Endothelial cell of umbilical vein (primary cell): Measurements from ENCODE around the gene RHOC. TPM values are rescaled to one million over a fixed set of nuclear protein-coding genes. Genes with fewer than 3 reads are reported as not detected.

Experiments
- BruUV-seq: library from RNA; stranded (reverse); fragments of 400-500 nt; replicated peaks from 2 replicates; lab custom pipeline; 2021; lab: Mats Ljungman, UMichigan
- CTCF ChIA-PET: fragments of 300-600, 350-600 bp; sonication (Branson Sonifier 250); formaldehyde crosslinking; loops from one replicate; lab custom pipeline; 2021; ENCODE audit warnings: antibody characterized with exemption, inconsistent platforms; lab: Charles Lee
- POLR2A ChIA-PET: fragments of 300-600, 350-600 bp; sonication (Branson Sonifier 250); formaldehyde crosslinking; loops from one replicate; lab custom pipeline; 2021; ENCODE audit warnings: antibody characterized with exemption, inconsistent platforms; lab: Charles Lee
- DNase-seq: peaks from one replicate; pipeline ENCODE4 v3.0.0-alpha.2; 2011; ENCODE audit warnings: low read depth, low spot score
- FAIRE-seq: peaks from 2 replicates; lab custom pipeline; 2011; peaks lifted over from hg19 to GRCh38; lab: Jason Lieb, UNC
- H2AFZ ChIP-seq: 2 replicates; pipeline ENCODE4 v1.6.0; 2012; ENCODE audit warnings: low read depth, low read length, control low read depth, inconsistent platforms
- H3K27ac ChIP-seq: 2 replicates; pipeline ENCODE4 v1.5.1; 2011; ENCODE audit warnings: low read depth, mild to moderate bottlenecking, control low read depth, low read length, moderate library complexity; ENCODE audit not compliant: insufficient read depth
- H3K27me3 ChIP-seq, 2 experiments: 2 replicates each; pipeline versions ENCODE4 v1.6.0 to v1.6.1; 2011; ENCODE audit warnings: low read length in 2 of 2, mixed read lengths in 1 of 2; ENCODE audit not compliant: control insufficient read depth in 2 of 2, insufficient read depth in 2 of 2
- H3K36me3 ChIP-seq, 2 experiments: 2 replicates in 1 of 2; 3 replicates in 1 of 2; pipeline ENCODE4 v1.5.1; 2011; ENCODE audit warnings: low read length in 2 of 2, mild to moderate bottlenecking in 1 of 2, moderate library complexity in 1 of 2; ENCODE audit not compliant: control insufficient read depth in 2 of 2, insufficient read depth in 2 of 2; ENCODE audit errors: extremely low read depth in 1 of 2
- H3K4me1 ChIP-seq: 3 replicates; pipeline ENCODE4 v1.5.1; 2011; ENCODE audit warnings: mild to moderate bottlenecking, low read length; ENCODE audit not compliant: control insufficient read depth, insufficient read depth; ENCODE audit errors: extremely low read depth
- H3K4me2 ChIP-seq: 2 replicates; pipeline ENCODE4 v1.6.1; 2011; ENCODE audit warnings: low read length, control low read depth, mixed read lengths; ENCODE audit not compliant: insufficient read depth
- H3K4me3 ChIP-seq, 3 experiments: fragments of 200-600 bp in 1 of 3; sonication (generic), shearing (Covaris generic) in 1 of 3; replicated peaks in 1 of 3; 2 replicates each; pipeline ENCODE4 v1.5.1; 2011 to 2016; ENCODE audit warnings: control low read depth in 3 of 3, low read length in 3 of 3, mild to moderate bottlenecking in 2 of 3, inconsistent platforms in 1 of 3, low read depth in 1 of 3, moderate library complexity in 1 of 3; ENCODE audit not compliant: insufficient read depth in 1 of 3
- H3K79me2 ChIP-seq: 2 replicates; pipeline ENCODE4 v1.6.0; 2012; ENCODE audit warnings: low read length, inconsistent platforms; ENCODE audit not compliant: control insufficient read depth, insufficient read depth
- H3K9ac ChIP-seq: replicated peaks from 2 replicates; pipeline ENCODE3; 2011; ENCODE audit warnings: low read length, control low read depth; ENCODE audit not compliant: insufficient read depth; ENCODE audit errors: extremely low read depth
- H3K9me1 ChIP-seq: replicated peaks from 3 replicates; pipeline ENCODE4 v1.6.0; 2011; ENCODE audit warnings: mild to moderate bottlenecking, low read length; ENCODE audit not compliant: control insufficient read depth, insufficient read depth; ENCODE audit errors: extremely low read depth
- H3K9me3 ChIP-seq: replicated peaks from 2 replicates; pipeline ENCODE4 v1.5.1; 2012; ENCODE audit warnings: low read length, inconsistent platforms; ENCODE audit not compliant: control insufficient read depth, insufficient read depth
- H4K20me1 ChIP-seq: replicated peaks from 2 replicates; pipeline ENCODE3; 2011; ENCODE audit warnings: mild to moderate bottlenecking, low read length; ENCODE audit not compliant: control insufficient read depth, insufficient read depth; ENCODE audit errors: extremely low read depth
- EZH2 ChIP-seq: IDR thresholded peaks from 2 replicates; pipeline ENCODE4 v1.6.1; 2012; ENCODE audit warnings: borderline replicate concordance, low read depth, mild to moderate bottlenecking, moderate library complexity, low read length, inconsistent platforms; ENCODE audit not compliant: severe bottlenecking
- FOS ChIP-seq: IDR thresholded peaks from 2 replicates; pipeline ENCODE4 v1.6.1; 2011; ENCODE audit warnings: mild to moderate bottlenecking, low read length, moderate library complexity, borderline replicate concordance; ENCODE audit not compliant: insufficient read depth
- GATA2 ChIP-seq: IDR thresholded peaks from 2 replicates; pipeline ENCODE4 v1.7.0; 2011; ENCODE audit warnings: low read depth, mild to moderate bottlenecking, moderate library complexity, mixed read lengths, low read length; ENCODE audit not compliant: insufficient read length, insufficient read depth
- JUN ChIP-seq: IDR thresholded peaks from 2 replicates; pipeline ENCODE4 v1.6.1; 2011; ENCODE audit warnings: borderline replicate concordance, low read depth; ENCODE audit not compliant: insufficient read length, insufficient read depth
- MYC ChIP-seq: IDR thresholded peaks from one replicate; pipeline ENCODE4 v1.6.1; 2011; ENCODE audit warnings: mild to moderate bottlenecking, low read depth, low read length
- POLR2A ChIP-seq: IDR thresholded peaks from 2 replicates; pipeline ENCODE4 v1.6.1; 2012; ENCODE audit warnings: low read depth, mild to moderate bottlenecking, control low read depth, low read length
- POLR2AphosphoS5 ChIP-seq: IDR thresholded peaks from 2 replicates; pipeline ENCODE4 v1.6.1; 2012; ENCODE audit warnings: low read depth, mild to moderate bottlenecking, control low read depth, low read length, moderate library complexity; ENCODE audit not compliant: insufficient read depth
- dilution Hi-C: fragments of 300-500 bp; cut with MboI; formaldehyde crosslinking; loops from one replicate; pipeline ENCODE4 v1.15.0; 2019; ENCODE audit warnings: low sequenced_read_pairs; ENCODE audit not compliant: extremely low pct_ligation_motif_present
- intact Hi-C: fragments of 100-400 bp; cut with micrococcal nuclease; formaldehyde crosslinking; loops from one replicate; pipeline ENCODE4 v1.10.0; 2022
- polyA plus RNA-seq, 4 experiments: library from polyadenylated mRNA; depleted of rRNA in 3 of 4; stranded (reverse) in 3 of 4; unstranded in 1 of 4; fragments of >200 nt; gene quantifications; 2 replicates each; pipeline versions ENCODE4 v1.2.1 to v1.2.3, GENCODE V29; 2011 to 2012; ENCODE audit warnings: missing spikeins in 1 of 4
- total RNA-seq: library from RNA; stranded (reverse); gene quantifications from 2 replicates; pipeline ENCODE4 v1.2.3, GENCODE V29; 2021
- TF ChIP-seq, protein P1 (sequence below), 2 donors: IDR thresholded peaks; 1 replicate in 1 of 2; 2 replicates in 1 of 2; pipeline ENCODE4 v1.5.1; 2011; ENCODE audit warnings: low read length in 2 of 2, mild to moderate bottlenecking in 2 of 2, moderate library complexity in 2 of 2, control low read depth in 1 of 2, inconsistent platforms in 1 of 2, low read depth in 1 of 2; ENCODE audit not compliant: insufficient read depth in 1 of 2; ENCODE audit errors: extremely low read depth in 1 of 2
- TF ChIP-seq, protein P2 (sequence below): IDR thresholded peaks from 2 replicates; pipeline ENCODE4 v1.6.1; 2011; ENCODE audit not compliant: insufficient read depth, insufficient read length

RHOC gene
- total and polyA plus RNA-seq, 2 donors (not counting 3 experiments of a cell fraction or from before 2014, with no cell fraction given), result 699 to 1,244 TPM

DNA sequence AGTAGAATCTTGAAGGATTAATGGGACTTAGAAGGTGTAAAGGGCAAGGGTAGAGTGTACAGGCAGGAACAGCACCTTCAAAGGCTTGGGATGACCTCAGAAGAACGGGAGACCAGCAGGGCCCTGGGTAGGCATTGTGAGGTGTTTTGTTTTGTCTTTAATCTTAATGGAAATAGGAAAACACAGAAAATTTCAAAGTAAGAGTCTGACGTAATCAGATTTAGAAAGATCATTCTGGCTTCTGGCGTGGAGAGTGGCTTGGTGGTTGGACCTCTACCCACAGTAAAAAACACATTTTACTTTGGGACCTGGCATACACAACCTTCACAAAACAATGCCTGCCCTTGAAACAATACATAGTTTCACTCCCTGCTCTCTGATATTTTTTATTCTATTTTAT lies 28.3 kb downstream of the RHOC start:
- Histone ChIP-seq H3K9me1 (no peaks in the 10 kb centered on the region), H3K9me3 (no peaks in the 10 kb centered on the region), H4K20me1 (peaks cover 2% of the 10 kb centered on the region), H3K4me1 (peaks cover 15% of the 10 kb centered on the region), H3K27me3 (no peaks in the 10 kb centered on the region), H3K79me2 (peaks cover 20% of the 10 kb centered on the region), H3K4me2 (no peak overlapping the region), H3K9ac (no peak overlapping the region), H3K4me3 (no peak overlapping the region), H2AFZ (no peak overlapping the region), H3K36me3 (no peaks in the 10 kb centered on the region), H3K27ac (no peak overlapping the region)
- BruUV-seq, result no TSS peak
- ChIA-PET POLR2A (no interaction called here), CTCF (no interaction called here)
- no peak for FAIRE-seq
- TF ChIP-seq, protein P1, sequence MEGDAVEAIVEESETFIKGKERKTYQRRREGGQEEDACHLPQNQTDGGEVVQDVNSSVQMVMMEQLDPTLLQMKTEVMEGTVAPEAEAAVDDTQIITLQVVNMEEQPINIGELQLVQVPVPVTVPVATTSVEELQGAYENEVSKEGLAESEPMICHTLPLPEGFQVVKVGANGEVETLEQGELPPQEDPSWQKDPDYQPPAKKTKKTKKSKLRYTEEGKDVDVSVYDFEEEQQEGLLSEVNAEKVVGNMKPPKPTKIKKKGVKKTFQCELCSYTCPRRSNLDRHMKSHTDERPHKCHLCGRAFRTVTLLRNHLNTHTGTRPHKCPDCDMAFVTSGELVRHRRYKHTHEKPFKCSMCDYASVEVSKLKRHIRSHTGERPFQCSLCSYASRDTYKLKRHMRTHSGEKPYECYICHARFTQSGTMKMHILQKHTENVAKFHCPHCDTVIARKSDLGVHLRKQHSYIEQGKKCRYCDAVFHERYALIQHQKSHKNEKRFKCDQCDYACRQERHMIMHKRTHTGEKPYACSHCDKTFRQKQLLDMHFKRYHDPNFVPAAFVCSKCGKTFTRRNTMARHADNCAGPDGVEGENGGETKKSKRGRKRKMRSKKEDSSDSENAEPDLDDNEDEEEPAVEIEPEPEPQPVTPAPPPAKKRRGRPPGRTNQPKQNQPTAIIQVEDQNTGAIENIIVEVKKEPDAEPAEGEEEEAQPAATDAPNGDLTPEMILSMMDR (IDR thresholded peaks at IDR 0.05; ENCODE audit: extremely low read depth in 1 of 2, insufficient read depth in 1 of 2, low read depth in 1 of 2, low read length in 2 of 2), result no peak
- no peak for TF ChIP-seq JUN
- no peak for TF ChIP-seq POLR2A
- TF ChIP-seq EZH2, result no peak
- dilution Hi-C loops (no loop called here), intact Hi-C loops (no loop called here)
- DNase-seq, result no peak

DNA sequence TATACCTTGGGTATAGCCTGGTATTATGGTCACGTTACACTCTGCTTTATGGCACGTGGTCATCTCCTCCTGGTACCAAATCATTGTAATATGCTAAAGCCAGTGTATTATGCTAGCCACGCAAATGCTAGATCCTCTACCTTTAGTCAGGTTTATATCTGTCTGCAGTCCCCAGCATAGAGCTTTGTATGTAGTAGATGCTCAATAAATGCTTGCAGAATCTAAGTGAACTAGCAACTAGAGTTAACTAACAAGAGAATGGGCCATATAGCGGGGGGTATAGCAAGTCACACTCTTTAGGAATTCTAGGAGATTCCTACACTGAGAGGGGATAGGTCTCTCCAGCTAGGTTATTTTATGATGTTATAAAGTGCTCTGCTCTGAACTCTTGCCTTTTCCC lies 29.4 kb downstream of the RHOC start:
- no peak for FAIRE-seq
- CTCF ChIA-PET, result no interaction called here
- DNase-seq, result no peak
- Histone ChIP-seq H3K27ac (no peak overlapping the region), H3K9me1 (no peaks in the 10 kb centered on the region), H3K4me1 (peaks cover 21% of the 10 kb centered on the region), H3K4me3 (no peak overlapping the region), H3K9ac (no peak overlapping the region), H3K27me3 (no peaks in the 10 kb centered on the region), H3K4me2 (no peak overlapping the region), H2AFZ (no peak overlapping the region), H3K9me3 (no peaks in the 10 kb centered on the region), H4K20me1 (peaks cover 2% of the 10 kb centered on the region), H3K79me2 (peaks cover 20% of the 10 kb centered on the region), H3K36me3 (no peaks in the 10 kb centered on the region)
- dilution Hi-C loops (no loop called here), intact Hi-C loops (no loop called here)
- no TSS peak for BruUV-seq
- no peak for TF ChIP-seq MYC
- TF ChIP-seq, protein P1 (IDR thresholded peaks at IDR 0.05; ENCODE audit: extremely low read depth in 1 of 2, insufficient read depth in 1 of 2, low read depth in 1 of 2, low read length in 2 of 2), result no peak
- no peak for TF ChIP-seq EZH2
- TF ChIP-seq, protein P2, sequence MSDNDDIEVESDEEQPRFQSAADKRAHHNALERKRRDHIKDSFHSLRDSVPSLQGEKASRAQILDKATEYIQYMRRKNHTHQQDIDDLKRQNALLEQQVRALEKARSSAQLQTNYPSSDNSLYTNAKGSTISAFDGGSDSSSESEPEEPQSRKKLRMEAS, result no peak
- no peak for TF ChIP-seq JUN
- TF ChIP-seq POLR2AphosphoS5, result no peak
- no peak for TF ChIP-seq POLR2A
- TF ChIP-seq GATA2, result no peak
- TF ChIP-seq FOS, result no peak
- POLR2A ChIA-PET, result no interaction called here
